Epidermal melanocyte (primary cell): ENCODE data around the gene PTGDR2.

Experiments
- DNase-seq: peaks from one replicate; pipeline ENCODE4 v3.0.0; 2011; ENCODE audit warnings: low spot score; ENCODE audit not compliant: insufficient read length

Gene PTGDR2

DNA sequence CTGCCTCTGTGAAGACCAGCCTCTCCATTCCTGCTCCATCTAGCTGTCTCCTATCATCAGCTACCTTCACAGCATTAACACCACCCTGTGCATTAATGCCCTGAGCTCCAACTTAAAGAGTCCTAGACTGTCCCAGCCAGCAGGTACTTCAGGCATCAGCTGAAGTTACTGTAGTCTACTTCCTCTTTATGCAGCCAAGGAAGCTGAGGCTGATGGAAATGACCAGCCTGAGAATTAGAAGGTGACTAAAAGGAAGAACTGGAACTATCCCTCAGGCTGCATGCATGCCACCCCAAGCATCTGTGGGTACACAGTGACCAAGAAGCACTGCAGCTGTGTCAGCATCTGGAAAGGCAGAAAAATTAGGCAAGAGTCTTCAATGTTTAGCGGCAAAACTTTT is 42.4 kb downstream of the PTGDR2 start:
- DNase-seq, result no peak

GRCh38 chr11:60810569-60810968 is 45.2 kb downstream of the PTGDR2 start:
- DNase-seq, result no peak

- DNase-seq, result no peak
Measured at GRCh38 chr11:60810151-60810550, 45.6 kb downstream of the PTGDR2 start.

DNA sequence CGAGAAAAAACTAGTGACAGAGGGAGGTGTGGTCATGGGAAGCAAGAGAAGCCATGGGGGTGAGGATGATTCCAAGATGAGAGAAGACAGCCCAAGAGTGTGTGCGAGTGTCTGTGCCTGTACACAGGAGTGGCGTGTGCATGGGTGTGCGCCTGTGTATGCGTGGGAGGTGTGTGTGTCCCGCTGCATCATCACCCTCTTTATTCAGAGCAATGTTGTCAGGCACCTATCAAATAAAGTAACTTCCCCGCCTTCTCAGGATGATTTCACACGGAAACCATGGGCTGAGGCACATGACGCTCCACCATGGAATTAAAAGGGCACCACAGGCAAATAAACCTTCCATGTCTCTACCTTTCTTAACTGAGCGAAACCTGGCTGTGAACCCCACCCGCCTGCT is 46.1 kb downstream of the PTGDR2 start:
- DNase-seq, result no peak

GRCh38 chr11:60809249-60809648 is 46.5 kb downstream of the PTGDR2 start:
- no peak for DNase-seq

- no peak for DNase-seq
Measured at GRCh38 chr11:60803273-60803936, 52.3 kb downstream of the PTGDR2 start.

- no peak for DNase-seq
Measured at GRCh38 chr11:60801194-60801593, 54.6 kb downstream of the PTGDR2 start.
